HG02981 (cell line): ENCODE measurements around the gene CUEDC1.
A peak's percentile ranks its signal among the peaks of the same experiment; 100 is the strongest.

Source experiments
- ATAC-seq: cut with Tn5 transposase; IDR thresholded peaks from one replicate; pipeline ENCODE4 v1.9.1; 2021; ENCODE audit warnings: mild to moderate bottlenecking, moderate library complexity; ENCODE audit not compliant: unreplicated experiment

Gene CUEDC1

DNA sequence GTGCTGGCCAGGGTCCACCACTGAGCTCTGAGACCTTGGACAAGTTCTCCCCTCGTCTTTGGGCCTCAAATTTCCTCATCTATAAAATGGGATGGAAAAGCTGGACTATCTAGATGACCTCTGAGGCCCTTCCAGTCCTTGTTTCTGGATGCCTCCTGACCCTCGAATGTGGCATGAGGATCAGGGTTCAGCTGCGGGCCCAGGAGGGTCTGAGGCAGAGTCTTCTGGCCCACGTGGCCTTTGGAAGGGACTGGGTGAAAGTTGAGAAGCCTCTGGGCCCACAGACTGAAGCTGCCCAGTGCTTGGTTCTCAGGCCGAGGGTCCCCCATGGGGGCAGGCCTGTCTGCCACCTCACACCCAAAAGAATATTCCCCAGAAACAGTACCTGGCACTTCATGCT is 88.5 kb downstream of the CUEDC1 start:
- no peak for ATAC-seq

DNA sequence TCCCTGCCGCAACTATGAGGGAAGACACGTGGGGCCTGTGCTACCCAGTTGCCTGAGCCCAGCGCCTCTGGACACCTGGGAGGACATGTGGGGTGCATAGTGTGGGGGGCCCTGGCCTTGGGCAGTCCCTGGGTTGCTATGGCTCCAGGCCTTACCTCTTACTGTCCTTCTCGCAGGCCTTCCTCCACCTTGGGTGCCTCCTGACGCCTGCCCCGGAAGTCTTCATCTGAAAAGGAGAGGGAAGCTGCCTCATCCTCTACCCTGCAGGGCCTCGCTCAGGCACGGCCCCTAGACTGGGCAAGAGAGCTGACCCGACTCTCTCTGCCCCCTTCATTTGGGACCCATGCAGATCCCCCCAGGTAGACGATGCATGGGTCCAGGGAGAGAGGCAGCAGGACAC is 88.9 kb downstream of the CUEDC1 start:
- no peak for ATAC-seq

DNA sequence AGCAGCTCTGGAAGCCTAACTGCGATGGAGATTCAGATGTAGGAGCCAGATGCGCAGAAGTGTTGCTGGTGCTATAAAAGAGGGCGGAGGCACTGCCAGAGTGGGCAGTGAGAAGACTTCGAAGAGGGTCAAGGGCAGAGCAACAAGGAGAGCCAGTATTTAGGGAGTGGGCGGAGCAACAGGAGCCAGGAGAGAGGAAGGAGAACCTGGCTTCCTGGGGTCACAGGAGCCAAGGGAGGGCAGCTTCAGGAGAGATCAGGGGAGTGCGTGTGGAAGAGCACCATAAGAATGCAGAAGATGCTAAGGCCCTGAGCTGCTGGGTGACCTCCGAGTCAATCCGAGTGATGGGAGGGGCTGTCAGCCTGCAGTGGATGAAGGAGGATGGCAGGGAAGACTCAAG is 90.9 kb downstream of the CUEDC1 start:
- ATAC-seq, result no peak

DNA sequence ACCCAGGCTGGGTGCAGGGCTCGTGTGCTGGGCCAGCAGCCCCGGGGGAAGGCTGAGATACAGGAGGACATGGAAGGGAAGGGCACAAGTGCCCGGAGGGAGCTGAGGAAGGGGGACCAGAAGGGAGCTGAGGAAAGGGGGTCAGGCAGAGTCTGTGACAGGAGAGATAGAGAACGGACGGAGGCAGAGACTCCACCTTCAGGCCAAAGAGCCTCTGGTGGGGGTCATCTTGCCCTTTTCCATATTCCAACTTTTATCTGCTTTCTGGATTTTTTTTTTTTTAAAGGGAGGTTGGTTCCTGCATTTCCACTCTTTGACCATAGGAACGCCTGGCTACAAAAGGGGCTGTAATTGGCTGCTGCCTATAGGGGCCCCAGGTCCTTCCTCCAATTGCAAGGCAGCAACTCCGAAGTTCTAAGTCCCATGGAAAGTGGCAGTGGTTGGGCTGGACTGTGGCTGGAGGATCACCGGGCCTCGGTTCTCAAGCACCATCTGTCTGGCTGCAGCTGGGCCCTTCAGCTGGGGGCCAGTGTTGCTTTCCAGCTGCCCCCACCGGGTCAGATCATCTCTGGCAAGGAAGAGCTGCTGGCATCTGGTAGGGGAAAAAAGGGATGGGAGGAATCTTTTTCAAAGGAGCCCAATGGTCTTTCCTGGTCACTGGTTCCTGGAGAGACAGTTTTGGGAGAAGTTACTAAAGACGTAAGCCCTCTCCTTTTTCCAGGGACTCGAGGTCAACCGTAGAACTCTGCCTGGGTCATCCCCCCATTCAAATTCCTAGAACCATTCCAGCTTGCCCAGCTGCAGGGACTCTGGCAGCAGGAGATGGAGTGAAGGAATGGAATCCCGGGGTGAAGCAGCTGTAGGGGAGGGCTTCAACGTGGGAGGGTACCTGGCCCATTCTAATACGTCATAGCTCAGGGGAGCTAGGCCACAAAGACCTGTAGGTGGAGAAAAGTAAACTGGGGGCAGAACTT is 92.2 kb downstream of the CUEDC1 start:
- ATAC-seq, result no peak

DNA sequence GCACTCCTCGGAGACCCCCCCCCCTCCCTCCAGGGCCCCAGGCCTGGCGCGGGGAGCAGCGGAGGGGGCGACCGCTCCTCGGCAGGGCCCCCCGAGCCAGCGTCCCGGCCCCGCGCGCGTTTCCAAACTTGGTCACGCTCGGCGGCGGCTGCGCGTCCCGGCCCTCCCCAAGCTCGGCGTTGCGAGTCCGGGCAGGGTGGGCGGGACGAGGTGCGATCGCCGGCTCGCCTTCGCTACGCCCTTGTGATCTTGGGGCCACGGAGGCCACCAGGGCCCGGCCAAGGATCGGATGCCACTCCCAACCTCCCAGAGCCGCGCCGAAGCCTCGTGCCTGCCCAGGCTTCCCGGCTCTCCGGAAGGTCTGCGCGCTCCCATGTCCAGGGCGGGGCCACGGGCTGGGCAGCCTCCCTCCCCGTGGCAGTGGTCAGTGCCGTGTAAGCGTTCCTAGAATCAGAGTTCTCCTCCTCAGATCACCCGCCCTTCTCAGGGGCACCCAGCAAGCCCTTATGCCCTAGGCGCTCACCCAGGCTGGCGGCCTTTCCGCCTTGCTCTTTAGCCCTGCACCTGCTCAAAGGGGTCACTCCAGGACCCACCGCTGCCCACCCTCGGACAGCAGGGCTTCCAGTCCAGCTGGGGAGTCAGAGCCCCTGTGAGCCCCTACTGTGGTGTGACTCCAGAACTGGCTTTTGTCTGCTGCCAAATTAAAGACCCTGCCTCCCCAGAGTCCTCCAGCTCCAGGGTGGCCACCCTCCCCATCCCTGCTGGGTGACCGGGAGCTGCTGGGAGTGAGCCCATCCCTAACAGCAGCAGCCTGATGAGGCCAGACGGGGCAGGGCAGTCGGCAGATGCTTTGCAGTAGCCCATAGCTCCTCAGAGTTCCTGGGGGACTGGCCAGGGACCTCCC is 93.2 kb downstream of the CUEDC1 start:
- ATAC-seq, result no peak

DNA sequence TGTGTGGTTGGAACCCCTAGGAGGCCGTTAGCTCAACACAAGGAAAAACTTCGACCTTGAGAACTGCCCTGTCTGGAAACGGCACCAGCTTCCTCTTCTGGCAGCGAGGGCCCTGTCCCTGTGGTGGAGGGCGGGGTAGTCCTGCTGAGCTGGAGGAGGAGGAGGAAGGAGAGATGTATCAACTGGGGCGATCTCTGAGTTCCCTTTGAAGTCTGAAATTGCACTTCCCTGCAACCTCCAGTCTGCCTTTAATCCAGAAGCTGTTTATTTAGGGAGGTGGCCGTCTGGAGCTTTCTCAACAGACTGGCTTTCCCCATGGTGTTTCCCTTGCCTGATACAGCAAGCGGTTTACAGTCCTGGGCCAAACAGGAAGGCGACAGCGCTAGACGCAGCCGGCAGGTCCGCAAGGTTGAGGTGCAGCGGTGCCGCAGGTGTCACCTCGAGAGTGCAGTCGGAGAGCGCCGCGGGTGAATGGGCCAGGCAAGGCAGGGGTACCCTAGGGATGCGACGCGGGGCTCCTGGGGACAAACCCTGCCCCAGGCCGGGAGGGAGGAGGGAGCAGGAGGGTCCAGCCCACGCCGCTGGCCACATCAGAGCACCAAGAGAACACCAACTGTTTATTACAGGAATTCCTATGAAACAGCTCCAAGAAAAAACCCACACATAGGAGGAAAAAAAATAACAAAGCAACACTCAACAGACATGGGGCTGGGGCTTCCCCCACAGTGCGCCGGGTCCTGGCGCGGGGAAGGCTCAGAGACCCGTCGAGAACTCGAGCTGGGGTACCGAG is 94.0 kb downstream of the CUEDC1 start:
- no peak for ATAC-seq

DNA sequence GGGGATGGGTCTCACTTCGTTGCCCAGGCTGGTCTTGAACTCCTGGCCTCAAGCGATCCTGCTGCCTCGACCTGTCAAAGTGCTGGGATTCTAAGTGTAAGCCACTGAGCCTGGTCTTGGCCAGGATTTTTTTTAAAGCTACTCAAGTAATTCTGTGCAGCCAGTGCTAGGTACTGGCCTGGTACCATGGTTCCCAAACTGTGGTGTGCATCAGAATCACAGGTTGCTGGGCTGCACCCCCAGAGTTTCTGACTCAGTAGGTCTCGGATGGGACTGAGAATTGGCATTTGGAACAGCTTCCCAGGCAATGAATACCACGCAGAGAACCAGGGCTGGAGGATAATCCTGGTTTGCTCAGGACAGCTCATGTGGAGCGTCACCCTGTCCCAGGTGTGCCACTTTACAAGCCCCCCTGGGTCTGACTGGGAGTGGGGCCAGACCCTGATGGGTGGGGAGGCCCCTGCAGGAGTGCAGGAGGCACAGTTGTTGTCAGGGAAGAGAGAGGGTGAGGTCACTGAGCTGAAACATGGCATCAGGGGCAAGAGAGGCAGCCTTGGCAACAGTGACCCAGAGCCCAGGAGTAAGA is 94.7 kb downstream of the CUEDC1 start:
- no peak for ATAC-seq

DNA sequence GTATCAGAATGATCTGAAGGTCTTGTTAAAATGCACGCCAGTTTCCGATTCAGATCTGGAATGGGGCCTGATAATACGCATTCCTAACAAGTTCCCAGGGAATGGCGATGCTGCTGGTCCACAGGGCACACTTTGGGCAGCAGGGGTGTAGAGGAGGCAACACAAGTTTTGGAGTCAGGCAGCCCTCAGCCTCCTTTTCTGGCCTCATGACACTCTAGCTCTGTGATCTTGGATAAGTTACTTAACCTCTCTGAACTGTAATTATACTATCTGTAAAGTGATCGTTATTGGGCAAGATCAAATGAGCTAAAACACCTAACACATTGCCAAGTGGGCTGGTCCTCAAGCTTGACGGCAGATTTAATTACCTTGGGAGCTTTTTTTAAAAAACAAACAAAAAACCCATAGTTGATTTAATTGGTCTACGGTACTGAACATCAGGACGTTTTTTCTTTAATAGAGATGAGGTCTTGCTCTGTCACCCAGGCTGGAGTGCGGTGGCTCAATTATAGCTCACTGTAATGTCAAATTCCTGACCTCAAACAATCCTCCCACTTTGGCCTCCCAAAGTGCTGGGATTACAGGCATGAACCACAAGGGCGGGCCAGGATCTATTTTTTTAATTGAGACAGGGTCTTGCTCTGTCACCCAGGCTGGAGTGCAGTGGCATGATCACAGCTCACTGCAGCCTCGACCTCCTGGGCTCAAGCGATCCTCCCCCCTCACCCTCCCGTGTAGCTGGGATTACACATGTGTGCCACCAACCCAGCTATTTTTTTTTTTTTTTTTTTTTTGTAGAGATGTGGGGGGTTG is 95.4 kb downstream of the CUEDC1 start:
- ATAC-seq, result no peak

DNA sequence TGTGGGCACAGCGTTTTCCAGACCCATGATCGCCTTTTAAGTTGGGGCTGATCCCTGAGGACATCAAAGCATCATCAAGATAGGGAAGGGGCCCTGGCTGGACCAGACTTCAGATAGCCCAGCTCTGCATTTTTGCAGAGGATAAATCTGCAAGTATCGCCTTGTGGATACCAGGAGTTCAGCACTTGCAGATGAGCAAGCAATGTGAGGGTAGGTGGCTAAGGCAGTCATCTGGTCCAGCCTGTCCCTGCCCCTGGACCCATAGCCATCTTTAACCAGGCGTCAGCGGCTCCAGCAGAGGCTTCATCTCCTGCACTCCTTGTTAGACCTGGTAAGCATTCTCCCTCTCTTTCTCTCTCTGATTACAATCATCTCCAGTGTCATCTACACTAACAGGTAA is 96.4 kb downstream of the CUEDC1 start:
- no peak for ATAC-seq

DNA sequence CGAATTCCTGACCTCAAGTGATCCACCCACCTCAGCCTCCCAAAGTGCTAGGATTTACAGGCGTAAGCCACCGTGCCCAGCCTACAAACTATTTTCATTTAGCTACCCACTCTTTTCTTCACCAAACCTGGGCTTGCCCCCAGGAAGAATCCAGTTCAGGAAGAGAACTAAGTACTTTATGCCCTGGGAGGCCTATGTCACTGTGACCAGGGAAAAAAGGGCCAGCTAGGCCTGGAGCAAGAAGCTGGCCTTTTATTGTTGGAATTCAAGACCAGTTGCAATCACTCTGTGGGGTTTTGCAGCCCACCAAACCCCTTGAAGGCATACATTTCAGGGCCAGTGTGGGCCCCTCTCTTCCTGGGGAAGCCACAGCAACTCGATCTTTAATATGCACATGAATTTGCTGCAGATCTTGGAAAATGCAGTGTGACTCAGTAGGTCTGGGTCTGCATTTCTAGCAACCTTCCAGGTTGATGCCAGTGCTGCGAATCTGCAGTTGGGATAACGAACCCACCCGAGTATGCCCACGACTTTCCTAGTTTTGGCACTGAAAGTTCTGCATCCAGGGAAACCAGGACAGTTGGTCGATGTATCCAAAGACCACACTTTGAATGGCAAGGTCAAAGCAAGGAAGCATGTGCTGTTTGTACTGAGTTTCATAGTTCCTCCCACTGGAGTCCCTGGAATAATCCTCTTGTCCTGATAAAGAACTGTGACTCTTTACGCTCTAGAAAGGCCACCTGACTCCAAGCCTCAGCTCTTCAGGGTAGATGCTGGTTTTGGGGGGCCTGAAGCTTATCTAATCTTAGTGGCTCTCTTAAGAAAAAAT is 98.2 kb downstream of the CUEDC1 start:
- no peak for ATAC-seq

DNA sequence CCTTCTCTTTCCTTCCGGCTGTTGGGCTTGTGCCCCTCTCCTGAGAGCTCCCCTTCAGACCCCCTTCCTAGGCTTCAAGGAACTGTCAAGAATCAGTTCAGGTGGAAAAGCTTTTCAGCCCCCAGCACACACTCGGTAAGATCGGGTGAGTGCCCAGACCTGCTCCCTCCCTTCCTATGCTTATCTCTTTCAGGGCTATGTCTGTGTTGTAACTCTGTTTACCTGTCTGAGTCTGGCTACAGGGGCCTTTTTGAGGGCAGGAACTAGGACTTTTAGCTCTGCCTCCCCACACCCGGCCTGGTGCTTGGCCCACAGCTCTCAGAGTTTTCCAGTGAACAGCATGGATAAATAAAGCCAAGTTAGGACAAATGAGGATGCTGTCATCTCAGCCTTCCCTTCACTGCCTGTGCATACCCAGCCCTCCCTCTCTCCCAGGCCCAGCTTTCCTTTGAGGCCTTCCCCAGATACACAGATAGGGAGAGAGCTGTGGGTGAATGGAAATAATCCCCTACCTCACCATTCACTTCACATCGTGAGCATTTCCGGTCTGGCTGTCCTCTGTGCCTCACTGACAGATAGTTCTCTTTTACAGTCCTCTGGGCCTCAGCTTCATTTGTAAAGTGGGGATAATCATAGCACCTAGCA is 99.7 kb downstream of the CUEDC1 start:
- no peak for ATAC-seq

DNA sequence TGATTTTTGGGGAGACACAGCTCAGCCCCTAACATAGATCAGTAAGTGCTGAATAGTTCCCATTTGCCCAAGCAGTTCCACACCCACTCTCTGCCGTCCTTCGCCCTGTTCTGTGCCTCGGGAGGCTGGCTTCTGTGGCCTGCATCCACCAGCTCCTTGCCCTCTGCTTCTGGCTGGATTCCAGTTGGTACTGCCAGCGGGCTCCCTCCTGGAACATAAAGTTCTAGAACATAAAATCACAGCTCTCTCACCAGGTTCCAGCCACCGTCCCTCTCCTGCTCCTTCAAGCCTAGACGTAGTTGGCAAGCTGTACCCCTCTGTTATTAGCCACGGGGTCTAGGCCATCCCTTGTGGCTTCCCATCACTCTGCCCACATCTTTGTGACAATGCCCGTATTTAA is 101.5 kb downstream of the CUEDC1 start:
- ATAC-seq, result no peak

DNA sequence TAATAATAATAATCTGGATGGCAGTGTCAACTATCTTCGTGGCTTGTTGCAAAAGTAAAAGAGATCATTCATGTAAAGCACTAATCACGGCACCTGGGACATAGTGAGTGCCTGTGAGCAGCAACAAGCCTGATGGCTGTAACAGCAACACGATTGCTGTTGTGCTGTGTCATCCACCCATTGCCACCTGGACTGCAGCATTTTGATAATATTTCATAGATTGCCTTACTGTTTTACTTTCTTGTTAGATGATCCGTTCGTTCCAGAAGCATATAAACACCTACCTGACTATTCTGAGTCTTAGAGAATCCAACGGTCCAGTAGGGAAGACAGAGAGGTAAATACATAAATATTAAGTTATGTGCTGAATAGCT is 102.3 kb downstream of the CUEDC1 start:
- no peak for ATAC-seq

DNA sequence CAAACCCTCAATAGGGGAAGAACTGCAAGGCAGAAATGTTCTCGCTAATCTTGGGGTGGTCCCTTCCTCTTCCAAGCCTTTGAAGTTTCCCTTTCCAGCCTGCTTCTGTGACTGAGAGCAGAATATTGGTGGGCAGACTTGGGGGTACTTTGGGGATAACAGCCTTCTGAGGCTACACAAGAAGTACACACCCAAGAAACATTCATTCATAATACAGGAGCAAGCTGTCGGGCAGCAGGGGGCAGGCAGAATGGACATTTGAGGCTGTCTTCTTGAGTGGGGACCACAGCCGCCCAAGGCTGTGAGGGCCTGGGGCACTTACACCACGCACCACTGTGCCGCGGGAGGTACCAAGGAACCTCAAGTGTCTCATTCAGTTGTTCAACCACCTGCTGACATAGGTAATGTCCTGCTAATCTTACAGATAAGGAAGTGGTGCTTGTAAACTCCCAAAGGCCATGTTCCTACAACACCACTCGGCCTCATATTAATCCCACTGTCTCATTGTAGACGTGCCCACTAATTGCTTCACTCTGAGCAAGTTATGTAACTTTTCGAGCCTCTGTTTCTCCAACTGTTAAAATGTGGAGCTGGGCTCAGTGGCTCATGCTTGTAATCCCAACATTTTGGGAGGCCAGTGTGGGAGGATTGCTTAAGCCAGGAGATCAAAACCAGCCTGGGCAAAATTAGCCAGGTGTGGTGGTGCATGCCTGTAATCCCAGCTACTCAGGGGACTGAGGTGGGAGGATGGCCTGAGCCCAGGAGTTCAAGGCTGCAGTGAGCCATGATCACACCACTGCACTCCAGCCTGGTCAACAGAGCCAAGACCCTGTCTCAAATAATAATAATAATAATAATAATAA is 102.9 kb downstream of the CUEDC1 start:
- ATAC-seq, result no peak

DNA sequence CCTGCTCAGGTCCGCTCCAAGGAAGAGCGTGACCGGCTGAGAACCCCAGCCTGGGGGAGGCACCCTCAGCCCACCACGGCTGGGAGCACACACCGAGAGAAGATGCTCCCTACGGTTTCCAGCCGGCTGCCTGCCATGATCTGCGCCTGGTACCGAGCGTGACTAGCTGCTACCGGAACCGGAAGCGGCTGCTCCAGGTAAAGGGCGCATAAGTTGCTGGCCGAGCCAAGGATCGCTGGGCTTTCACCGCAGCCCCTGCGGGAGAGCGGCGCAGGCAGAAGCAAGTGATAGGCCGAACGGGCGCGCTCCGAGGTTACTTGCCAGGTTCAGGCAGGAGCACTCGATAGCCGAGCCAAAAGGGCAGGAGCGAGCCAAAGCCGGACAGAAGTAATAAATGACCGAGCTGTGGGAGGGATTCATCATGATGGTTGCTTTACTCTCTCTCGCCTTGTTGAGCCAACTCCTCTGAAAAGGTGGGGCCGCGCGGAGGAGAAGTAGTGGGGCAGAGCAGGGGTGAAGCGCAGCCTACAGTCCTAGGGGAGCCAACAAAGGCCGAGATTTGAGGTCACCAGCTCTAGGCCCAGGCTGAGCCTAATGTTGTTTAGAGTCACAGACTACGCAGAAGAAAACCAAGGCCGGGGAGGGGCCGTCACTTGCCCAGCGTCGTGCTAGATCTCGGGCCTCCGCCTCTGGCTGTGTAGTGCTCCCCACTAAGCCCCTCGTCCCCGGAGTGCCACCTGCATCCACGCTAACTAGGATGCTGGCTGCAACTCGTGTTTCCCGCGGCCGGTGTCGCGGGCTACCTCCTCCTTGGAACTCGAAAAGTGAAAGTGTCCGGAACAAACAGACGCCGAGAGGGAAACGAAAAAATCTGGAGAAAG is 105.1 kb downstream of the CUEDC1 start, which contains the start of gene MRPS23:
MRPS23 (minus strand) TSS at position 171 of the 881 bp plus-strand sequence; CDS start at position 137, 34 bp downstream.
- ATAC-seq, result peak; percentile 90

DNA sequence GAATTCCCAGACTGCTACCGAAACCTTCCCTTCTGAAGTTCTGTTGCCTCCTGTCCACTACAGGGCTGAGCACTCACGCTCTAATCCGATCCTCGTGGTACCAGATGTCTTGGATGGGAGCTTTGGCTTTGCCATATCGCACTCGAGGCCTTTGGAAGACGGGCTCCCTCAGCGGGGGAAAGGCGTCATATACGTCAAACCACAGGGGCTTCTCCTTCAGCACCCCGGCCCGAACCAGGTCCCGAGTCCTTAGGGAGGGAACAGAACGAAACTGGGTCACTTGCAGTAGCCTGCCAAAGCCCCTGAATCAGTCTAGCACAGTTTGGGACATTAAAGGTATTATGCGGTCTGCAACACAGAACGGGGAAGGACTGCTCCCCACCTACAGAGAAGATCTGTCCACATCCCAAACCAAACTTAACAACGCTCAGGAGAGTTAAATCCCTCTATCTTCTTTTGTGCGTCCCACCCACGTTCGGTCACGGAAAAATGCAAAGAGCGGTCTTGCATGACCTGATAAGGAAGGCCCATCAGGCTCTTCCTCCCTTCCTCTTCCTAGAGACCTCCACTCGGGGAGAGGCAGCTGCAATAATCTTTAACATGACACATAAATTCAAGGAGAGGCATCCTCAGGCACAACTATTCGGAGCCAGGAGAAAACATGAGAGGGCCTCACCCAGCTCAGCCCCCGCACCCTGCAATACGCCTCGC is 105.9 kb downstream of the CUEDC1 start:
- ATAC-seq, result no peak
